ENCODE results near the gene IRS2. TPM values are rescaled to one million over a fixed set of nuclear protein-coding genes. Genes with fewer than 3 reads are reported as not detected.

IRS2 gene
- polyA plus RNA-seq, 4 donors: 9.5 to 13.6 (median 12.9) TPM

DNA sequence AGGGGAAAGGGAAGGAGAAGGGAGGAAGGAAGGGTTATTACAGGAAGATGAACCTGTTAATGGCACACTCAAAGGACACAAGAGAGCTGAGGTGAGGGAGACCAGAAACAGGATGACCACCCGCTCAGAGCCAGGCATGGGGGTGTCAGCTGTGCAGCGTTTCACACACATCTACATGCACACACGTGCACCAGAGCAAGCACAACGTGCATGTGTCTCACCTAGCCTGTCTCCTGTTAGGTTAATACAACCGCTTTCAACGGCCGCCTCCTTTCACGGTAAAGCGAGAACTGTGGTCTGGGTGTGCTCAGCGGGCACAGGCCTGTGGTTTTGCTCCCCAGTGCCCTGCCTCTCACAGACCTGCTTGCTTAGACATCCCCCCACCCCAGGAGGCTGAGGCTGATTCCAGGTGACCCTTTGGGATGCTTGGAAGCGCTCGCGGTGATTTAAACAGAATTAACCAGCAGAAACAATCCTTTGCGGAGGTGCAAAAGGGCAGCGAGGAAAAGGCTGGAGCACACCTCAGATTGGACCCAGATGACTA is 27.4 kb downstream of the IRS2 start:
- no peak for DNase-seq (ENCODE audit: low read depth in 4 of 4, low spot score in 2 of 4)

DNA sequence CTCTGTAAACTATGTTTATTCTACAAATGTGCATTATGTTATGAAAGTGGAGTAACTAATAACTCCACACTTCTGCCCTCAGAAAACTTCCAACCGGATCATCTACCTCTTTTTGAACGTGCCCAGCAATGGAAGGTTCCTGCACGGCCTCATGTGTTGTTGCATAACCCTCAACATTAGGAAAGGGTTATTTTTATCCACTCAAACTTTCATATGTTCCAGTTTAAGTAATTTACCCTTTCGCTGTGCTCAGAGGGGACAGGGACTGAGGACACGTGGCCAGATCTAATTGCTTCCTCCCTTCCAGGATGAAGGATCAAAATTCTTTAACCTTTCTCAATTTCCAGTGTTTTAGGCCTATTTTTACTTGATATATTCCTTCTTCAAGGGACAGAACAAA is 29.6 kb downstream of the IRS2 start:
- no peak for DNase-seq (ENCODE audit: low read depth in 4 of 4, low spot score in 2 of 4)

DNA sequence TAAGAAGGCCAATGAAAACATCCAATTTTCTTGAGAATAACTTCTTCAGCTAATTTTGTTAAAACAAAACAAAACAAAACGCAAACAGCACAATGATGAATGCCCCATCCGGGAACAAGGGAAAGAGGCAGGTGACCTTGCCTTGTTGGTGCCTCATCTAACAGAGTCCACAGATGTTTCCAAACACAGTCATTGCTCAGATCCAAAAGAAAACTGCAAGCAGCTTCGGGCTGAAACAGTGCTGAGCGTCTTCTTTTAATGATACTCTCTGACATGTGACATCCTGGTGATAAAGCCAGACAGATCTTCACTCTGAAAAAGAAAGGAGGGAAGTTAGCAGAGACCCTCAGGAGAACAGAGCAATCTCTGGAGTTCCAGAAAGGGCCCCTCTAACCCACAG is 30.4 kb downstream of the IRS2 start:
- no peak for DNase-seq (ENCODE audit: low read depth in 4 of 4, low spot score in 2 of 4)

DNA sequence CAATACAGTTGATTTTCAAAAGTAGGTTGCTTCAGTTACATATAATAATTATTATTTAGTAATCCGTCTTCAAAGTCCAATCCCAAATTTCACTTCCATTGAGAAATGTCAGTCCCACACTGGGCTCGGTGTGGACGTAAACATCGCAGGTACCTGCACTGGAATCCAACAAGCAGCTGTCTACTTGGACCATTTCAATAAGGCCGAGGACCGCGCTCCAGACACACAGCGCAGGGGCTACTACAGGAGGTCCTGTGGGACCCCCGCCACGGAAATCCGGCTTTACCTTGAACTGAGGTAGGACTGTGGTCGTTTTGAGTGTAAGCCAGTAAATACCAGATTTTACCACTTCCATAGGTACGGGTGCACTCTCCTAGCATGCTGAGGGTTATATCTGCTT is 30.8 kb downstream of the IRS2 start:
- DNase-seq (ENCODE audit: low read depth in 4 of 4, low spot score in 2 of 4): no peak

DNA sequence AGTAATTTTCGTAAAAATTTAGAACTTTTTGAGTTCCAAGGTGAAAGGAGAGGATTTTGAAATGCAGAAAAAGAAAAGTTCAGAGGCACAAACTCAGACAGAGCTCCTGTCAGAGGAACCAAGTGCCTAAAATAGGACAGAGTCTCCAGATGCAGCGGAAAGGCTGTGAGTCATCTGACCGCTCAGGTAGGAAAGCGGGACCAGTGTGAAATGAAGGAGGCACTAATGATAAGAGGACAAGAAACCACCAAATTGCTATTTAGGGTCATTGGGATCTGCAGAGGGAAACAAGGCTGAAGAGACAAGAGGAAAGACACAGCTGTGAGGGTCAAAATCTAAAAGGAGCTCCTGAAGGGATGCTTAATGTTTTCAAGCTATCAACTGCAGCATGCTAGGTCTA is 34.9 kb downstream of the IRS2 start:
- DNase-seq (ENCODE audit: low read depth in 4 of 4, low spot score in 2 of 4): no peak

DNA sequence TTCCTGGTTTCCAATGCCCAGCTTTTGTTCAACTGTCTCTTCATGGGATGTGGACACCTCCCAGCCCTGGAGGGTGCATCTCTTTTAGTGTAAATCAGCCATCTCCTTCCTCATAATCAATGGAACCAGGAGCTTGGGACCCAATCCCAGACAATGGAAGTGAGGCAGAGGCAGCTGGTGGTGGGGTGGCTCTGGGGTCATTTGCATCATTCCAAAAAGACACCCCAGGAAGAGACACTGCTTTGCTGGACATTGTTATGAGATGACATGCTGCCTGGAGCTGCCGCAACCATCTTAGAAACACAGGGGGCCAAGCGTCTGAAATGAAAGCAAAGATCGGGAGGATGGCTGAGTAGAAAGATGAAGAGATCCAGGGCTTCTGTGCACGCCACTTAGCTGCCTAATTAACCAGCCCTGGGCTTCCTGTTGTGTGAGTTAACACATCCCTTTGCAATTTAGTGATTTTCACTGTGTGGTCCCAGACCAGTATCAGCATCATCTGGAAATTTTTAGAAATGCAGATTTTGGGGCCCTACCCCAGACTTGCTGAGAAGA is 36.1 kb downstream of the IRS2 start:
- DNase-seq (ENCODE audit: low read depth in 4 of 4, low spot score in 2 of 4): no peak

GRCh38 chr13:109749365-109749764 is 37.0 kb downstream of the IRS2 start:
- DNase-seq (ENCODE audit: low read depth in 4 of 4, low spot score in 2 of 4): no peak

GRCh38 chr13:109748677-109749076 is 37.7 kb downstream of the IRS2 start:
- DNase-seq (ENCODE audit: low read depth in 4 of 4, low spot score in 2 of 4): no peak

DNA sequence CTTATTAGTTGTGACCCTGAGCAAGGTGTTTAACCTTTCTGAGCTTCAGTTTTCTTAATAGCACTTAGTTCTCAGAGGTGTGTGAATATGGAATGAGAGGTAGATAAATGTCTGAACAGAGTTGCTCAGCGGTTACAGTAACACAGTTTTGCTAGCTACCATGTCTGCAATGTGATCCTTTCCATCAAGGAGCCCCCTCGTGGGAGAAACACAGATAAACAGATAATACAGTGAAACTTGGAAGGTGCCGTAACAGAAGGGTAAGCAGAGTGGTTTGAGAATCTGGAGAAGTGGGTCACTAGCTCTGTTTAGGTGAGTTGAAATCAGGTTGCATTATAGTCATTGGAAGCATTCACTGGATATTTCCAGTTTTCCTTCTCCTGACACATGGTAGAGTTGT is 38.9 kb downstream of the IRS2 start:
- DNase-seq (ENCODE audit: low read depth in 4 of 4, low spot score in 2 of 4): no peak

GRCh38 chr13:109746364-109746763 is 40.0 kb downstream of the IRS2 start:
- DNase-seq (ENCODE audit: low read depth in 4 of 4, low spot score in 2 of 4): no peak

DNA sequence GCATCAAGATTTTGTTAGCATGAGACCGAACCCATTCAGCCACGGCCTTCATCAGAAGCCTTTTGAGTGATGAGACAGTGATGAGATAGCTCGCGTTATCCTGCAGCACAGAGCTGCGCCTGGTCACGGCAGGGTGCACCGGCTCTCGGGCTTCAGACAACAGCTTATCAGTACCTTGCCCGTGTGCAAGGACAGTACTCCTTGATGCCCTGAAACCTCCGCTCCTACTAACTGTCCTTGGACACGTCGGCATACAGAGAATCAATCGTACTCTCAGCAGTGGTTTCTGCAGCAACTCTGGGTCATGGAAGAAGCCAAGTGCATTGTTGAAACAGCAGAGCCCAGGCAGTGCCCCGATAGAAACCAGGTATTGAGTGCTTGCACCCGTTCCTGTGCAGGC is 40.7 kb downstream of the IRS2 start:
- DNase-seq (ENCODE audit: low read depth in 4 of 4, low spot score in 2 of 4): no peak

GRCh38 chr13:109745060-109745459 is 41.3 kb downstream of the IRS2 start:
- DNase-seq (ENCODE audit: low read depth in 4 of 4, low spot score in 2 of 4): no peak

DNA sequence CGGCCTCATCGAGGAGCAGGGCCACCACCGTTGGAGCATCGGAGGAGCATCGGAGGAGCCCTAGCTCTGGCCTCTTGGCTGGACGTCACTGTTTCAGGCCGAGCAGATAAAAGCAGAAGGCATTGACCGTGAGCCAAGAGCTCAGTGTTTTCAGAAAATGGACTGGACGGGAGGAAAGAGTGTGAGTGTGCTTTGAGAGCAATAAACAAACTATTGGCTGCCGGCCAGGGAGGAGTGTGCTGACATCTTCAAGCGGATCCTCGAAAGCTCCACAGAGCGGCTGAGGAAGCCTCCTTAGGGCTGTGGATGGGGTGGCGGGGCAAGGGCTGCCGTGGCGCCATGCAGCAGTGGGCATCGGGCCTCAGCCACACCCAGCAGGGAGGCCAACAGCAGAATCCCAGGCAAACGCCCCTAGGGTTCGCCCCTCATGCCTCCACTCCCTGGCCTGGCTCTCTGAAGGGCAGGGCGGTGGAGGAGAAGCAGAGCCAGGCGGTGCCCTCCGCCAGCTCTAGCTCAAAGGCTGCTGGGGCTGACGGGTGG is 41.8 kb downstream of the IRS2 start:
- DNase-seq (ENCODE audit: low read depth in 4 of 4, low spot score in 2 of 4): no peak

GRCh38 chr13:109743706-109744453 is 42.5 kb downstream of the IRS2 start:
- DNase-seq (ENCODE audit: low read depth in 4 of 4, low spot score in 2 of 4): no peak

GRCh38 chr13:109741966-109742365 is 44.4 kb downstream of the IRS2 start:
- DNase-seq (ENCODE audit: low read depth in 4 of 4, low spot score in 2 of 4): no peak

DNA sequence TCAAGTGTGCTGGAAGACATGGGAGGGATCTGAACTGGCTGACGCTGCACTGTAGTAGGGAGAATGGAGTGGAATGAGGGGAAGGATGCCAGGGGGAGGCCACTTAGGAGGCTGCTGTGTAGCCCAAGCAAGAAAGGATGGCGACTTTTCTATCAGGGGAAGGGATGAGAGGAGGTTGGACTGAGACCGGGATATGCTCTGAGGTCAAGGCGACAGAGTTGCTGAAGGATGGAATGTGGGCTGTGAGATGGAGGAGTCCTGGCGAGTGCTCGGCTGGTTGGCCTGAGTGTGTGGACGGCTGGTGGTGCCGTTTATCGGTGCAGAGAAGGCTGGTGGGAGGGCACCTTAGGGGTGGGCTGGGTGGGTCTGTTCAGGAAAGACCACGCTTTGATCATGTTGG is 45.7 kb downstream of the IRS2 start:
- no peak for DNase-seq (ENCODE audit: low read depth in 4 of 4, low spot score in 2 of 4)

DNA sequence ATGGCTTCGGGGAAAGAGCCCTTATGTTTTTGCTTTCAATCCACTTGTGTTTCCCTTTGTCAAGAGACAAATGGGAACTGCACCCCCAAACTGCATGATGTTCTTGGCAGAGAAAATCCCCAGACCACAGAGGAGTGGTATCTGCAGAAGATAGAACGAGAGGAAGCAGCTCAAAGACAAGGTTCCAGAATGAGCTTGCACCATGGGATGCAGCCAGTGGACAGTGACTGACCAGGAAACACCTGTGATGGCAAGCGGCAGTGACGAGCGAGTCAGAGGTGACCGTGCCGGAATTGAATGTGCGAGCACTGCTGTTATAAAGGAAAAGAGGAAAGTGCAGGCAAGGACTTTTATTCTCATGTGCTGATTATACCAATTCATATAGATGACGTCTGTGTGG is 46.3 kb downstream of the IRS2 start:
- no peak for DNase-seq (ENCODE audit: low read depth in 4 of 4, low spot score in 2 of 4)

- no peak for DNase-seq (ENCODE audit: low read depth in 4 of 4, low spot score in 2 of 4)
Measured at GRCh38 chr13:109738298-109738746, 48.1 kb downstream of the IRS2 start.

DNA sequence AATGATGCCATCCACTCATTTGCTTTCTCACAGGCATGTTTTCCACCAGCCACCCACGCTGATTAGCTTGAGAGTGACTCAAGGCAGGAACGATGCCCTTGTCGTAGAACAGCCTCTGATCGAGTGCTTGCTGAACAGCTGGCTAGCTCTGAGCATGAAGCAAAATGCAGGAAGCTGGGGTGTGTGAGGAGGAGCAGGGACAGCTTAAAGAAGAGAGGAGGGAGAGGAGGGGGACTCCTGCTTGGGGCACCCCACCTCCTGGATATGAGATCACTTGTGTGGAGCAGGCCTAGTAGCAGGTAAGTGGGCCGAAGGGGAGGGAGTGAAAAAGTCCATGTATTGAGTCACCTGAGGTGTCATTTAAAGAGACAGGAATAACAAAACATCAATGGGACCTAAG is 48.8 kb downstream of the IRS2 start:
- no peak for DNase-seq (ENCODE audit: low read depth in 4 of 4, low spot score in 2 of 4)

DNA sequence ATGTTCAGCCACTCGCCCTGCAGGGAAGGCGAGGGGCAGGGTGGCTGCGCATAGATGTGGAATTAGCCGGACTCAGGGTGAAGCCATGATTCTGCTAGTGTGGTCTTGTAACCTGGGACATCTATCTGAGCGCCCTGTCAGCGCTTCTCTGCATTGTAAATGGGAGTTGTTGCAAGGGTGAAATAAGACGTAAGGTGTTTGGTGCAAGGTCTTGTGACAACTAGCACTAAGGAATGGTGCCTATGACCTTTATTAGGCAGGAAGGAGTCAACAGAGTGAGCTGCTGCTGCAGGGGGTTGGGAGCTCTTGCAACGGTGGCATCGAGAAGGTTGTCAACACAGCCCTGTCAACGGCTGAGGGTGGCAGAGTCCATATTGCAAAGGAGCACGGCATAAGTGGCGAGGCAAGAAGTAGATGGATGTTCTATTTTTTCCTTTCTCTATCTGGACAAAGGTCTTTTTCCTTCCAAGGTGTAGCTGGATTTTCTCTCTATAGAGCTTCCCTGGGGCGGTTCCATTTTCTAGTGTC is 49.3 kb downstream of the IRS2 start:
- DNase-seq (ENCODE audit: low read depth in 4 of 4, low spot score in 2 of 4): no peak

GRCh38 chr13:109735436-109735966 is 50.9 kb downstream of the IRS2 start:
- no peak for DNase-seq (ENCODE audit: low read depth in 4 of 4, low spot score in 2 of 4)
